ENCODE data around the gene ISYNA1.

DNA sequence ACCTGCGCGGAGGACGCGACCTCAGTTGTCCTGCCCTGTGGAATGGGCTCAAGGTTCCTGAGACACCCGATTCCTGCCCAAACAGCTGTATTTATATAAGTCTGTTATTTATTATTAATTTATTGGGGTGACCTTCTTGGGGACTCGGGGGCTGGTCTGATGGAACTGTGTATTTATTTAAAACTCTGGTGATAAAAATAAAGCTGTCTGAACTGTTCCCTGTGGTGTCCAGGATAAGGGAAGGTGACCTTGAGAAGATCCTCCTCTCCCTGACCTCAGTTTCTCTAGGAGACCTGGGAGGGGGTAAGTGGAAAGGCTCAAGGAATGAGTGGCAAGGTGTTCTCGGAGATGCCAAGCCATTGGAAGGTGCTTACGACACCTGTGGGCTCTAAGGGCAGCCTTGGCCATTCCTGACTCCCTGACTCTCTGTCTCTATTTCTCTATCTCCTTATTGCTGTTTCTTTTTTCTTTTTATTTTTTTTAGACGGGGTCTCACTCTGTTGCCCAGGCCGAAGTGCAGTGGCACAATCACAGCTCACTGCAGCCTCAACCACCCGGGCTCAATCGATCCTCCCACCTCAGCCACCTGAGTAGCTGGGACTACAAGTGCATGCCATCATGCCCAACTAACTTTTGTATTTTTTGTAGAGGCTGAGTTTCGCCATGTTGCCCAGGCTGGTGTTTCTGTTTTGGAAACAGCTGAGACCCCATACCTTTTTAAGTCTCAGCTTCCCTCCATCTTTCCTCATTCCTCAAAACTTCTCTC, 48.8 kb downstream of the ISYNA1 start:
- TF ChIP-seq, protein P1, sequence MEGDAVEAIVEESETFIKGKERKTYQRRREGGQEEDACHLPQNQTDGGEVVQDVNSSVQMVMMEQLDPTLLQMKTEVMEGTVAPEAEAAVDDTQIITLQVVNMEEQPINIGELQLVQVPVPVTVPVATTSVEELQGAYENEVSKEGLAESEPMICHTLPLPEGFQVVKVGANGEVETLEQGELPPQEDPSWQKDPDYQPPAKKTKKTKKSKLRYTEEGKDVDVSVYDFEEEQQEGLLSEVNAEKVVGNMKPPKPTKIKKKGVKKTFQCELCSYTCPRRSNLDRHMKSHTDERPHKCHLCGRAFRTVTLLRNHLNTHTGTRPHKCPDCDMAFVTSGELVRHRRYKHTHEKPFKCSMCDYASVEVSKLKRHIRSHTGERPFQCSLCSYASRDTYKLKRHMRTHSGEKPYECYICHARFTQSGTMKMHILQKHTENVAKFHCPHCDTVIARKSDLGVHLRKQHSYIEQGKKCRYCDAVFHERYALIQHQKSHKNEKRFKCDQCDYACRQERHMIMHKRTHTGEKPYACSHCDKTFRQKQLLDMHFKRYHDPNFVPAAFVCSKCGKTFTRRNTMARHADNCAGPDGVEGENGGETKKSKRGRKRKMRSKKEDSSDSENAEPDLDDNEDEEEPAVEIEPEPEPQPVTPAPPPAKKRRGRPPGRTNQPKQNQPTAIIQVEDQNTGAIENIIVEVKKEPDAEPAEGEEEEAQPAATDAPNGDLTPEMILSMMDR (IDR thresholded peaks at IDR 0.05), result no peak
- TF ChIP-seq EZH2 (IDR thresholded peaks at IDR 0.05), result no peak
